SK-N-MC (cell line): Measurements from ENCODE around the gene TBCEL.

Experiments used
- DNase-seq: peaks from one replicate; pipeline ENCODE4 v3.0.0-alpha.2; 2011; ENCODE audit warnings: low read depth, low spot score
- H3K27ac ChIP-seq: fragments of 200-600 bp; sonication (generic); 2 replicates; pipeline ENCODE4 v1.5.1; 2016; ENCODE audit warnings: mixed run types
- H3K36me3 ChIP-seq: fragments of 200-600 bp; sonication (generic); 2 replicates; pipeline ENCODE4 v1.6.1; 2017; ENCODE audit warnings: antibody characterized with exemption, low read length, mixed read lengths; ENCODE audit not compliant: insufficient read depth
- H3K4me3 ChIP-seq: fragments of 200-600 bp; sonication (generic); 2 replicates; pipeline ENCODE4 v1.5.1; 2016
- H3K9ac ChIP-seq: fragments of 200-600 bp; sonication (generic); 2 replicates; pipeline ENCODE4 v1.8.0; 2017; ENCODE audit warnings: mixed run types, mixed read lengths; ENCODE audit not compliant: insufficient read length
- H3K9me3 ChIP-seq: fragments of 200-600 bp; sonication (generic); 2 replicates; pipeline ENCODE4 v1.6.1; 2017; ENCODE audit warnings: low read depth, mild to moderate bottlenecking, antibody characterized with exemption, low read length, moderate library complexity, mixed read lengths
- EZH2 ChIP-seq: fragments of 200-600 bp; sonication (generic); IDR thresholded peaks from one replicate; pipeline ENCODE4 v1.6.1; 2017; ENCODE audit warnings: antibody characterized with exemption
- FOXP2 ChIP-seq: optimal IDR thresholded peaks from 2 replicates; pipeline ENCODE3; 2011; ENCODE audit warnings: mild to moderate bottlenecking, moderate library complexity; ENCODE audit not compliant: insufficient read depth; ENCODE audit errors: extremely low read length, control extremely low read depth
- POLR2AphosphoS5 ChIP-seq: IDR thresholded peaks from 2 replicates; pipeline ENCODE4 v1.6.1; 2012; ENCODE audit warnings: mild to moderate bottlenecking, low read depth, low read length, borderline replicate concordance

Gene TBCEL

GRCh38 chr11:121123496-121124069 lies 99.7 kb downstream of the TBCEL start:
- no peak for DNase-seq
- TF ChIP-seq POLR2AphosphoS5 (no peak), FOXP2 (no peak), EZH2 (no peak)
- Histone ChIP-seq H3K27ac (no peak overlapping the region), H3K4me3 (no peak overlapping the region), H3K9ac (no peak overlapping the region), H3K36me3 (no peaks in the 10 kb centered on the region), H3K9me3 (no peaks in the 10 kb centered on the region)

- TF ChIP-seq FOXP2, result no peak
- no peak for TF ChIP-seq EZH2
- no peak for TF ChIP-seq POLR2AphosphoS5
- Histone ChIP-seq H3K27ac (no peak overlapping the region), H3K9ac (no peak overlapping the region), H3K36me3 (no peaks in the 10 kb centered on the region), H3K4me3 (no peak overlapping the region), H3K9me3 (no peaks in the 10 kb centered on the region)
- DNase-seq, result no peak
These were observed 103.9 kb downstream of the TBCEL start for GRCh38 chr11:121127809-121128208.

- no peak for DNase-seq
- no peaks in the 10 kb centered on the region for H3K36me3 ChIP-seq
- H3K9me3 ChIP-seq, result no peaks in the 10 kb centered on the region
- TF ChIP-seq POLR2AphosphoS5 (no peak), EZH2 (no peak), FOXP2 (no peak)
- no peak overlapping the region for H3K27ac ChIP-seq
- no peak overlapping the region for H3K9ac ChIP-seq
- H3K4me3 ChIP-seq, result no peak overlapping the region
These were observed 105.7 kb downstream of the TBCEL start for GRCh38 chr11:121129362-121130340.

GRCh38 chr11:121131656-121132055 lies 107.8 kb downstream of the TBCEL start:
- Histone ChIP-seq H3K27ac (no peak overlapping the region), H3K9ac (no peak overlapping the region), H3K36me3 (no peaks in the 10 kb centered on the region), H3K9me3 (no peaks in the 10 kb centered on the region), H3K4me3 (no peak overlapping the region)
- DNase-seq, result no peak
- no peak for TF ChIP-seq POLR2AphosphoS5
- no peak for TF ChIP-seq EZH2
- TF ChIP-seq FOXP2, result no peak

- H3K36me3 ChIP-seq, result no peaks in the 10 kb centered on the region
- H3K9ac ChIP-seq, result no peak overlapping the region
- TF ChIP-seq POLR2AphosphoS5 (no peak), EZH2 (no peak), FOXP2 (no peak)
- no peaks in the 10 kb centered on the region for H3K9me3 ChIP-seq
- H3K27ac ChIP-seq, result no peak overlapping the region
- no peak overlapping the region for H3K4me3 ChIP-seq
- no peak for DNase-seq
These were observed 108.5 kb downstream of the TBCEL start for GRCh38 chr11:121132211-121132976.

- TF ChIP-seq EZH2, result no peak
- TF ChIP-seq POLR2AphosphoS5, result no peak
- no peak for TF ChIP-seq FOXP2
- Histone ChIP-seq H3K36me3 (no peaks in the 10 kb centered on the region), H3K27ac (no peak overlapping the region), H3K9me3 (no peaks in the 10 kb centered on the region), H3K9ac (no peak overlapping the region), H3K4me3 (no peak overlapping the region)
- DNase-seq, result no peak
These were observed 110.9 kb downstream of the TBCEL start for GRCh38 chr11:121134741-121135312.

- no peak for DNase-seq
- H3K36me3 ChIP-seq, result no peaks in the 10 kb centered on the region
- no peak overlapping the region for H3K27ac ChIP-seq
- H3K9ac ChIP-seq, result no peak overlapping the region
- H3K4me3 ChIP-seq, result no peak overlapping the region
- TF ChIP-seq FOXP2 (no peak), EZH2 (no peak), POLR2AphosphoS5 (no peak)
- no peaks in the 10 kb centered on the region for H3K9me3 ChIP-seq
These were observed 113.1 kb downstream of the TBCEL start for GRCh38 chr11:121137005-121137404.
